OCI-LY7 (cell line): Measurements from ENCODE around the gene CAND2.

Experiments
- CTCF ChIP-seq: fragments of 200-600 bp; sonication (generic); conservative IDR thresholded peaks from 2 replicates; pipeline ENCODE4 v1.5.1; 2014; ENCODE audit warnings: mild to moderate bottlenecking, antibody characterized with exemption, low read length, moderate library complexity, mixed read lengths
- EZH2phosphoT487 ChIP-seq: fragments of 200-600 bp; sonication (generic); IDR thresholded peaks from 2 replicates; pipeline ENCODE4 v1.6.1; 2018; ENCODE audit warnings: low read depth, borderline replicate concordance, mild to moderate bottlenecking, mixed run types, antibody characterized with exemption, low read length, moderate library complexity, mixed read lengths

GRCh38 chr3:12809001-12809400 lies 12.5 kb downstream of the CAND2 start:
- TF ChIP-seq CTCF (no peak), EZH2phosphoT487 (no peak)
